ENCODE results near the gene UQCRC1.

UQCRC1 gene

GRCh38 chr3:48629894-48630293 lies 20.4 kb upstream of the UQCRC1 start:
- CTCF ChIA-PET = no interaction called here
- TF ChIP-seq CTCF (IDR thresholded peaks at IDR 0.05; ENCODE audit: control extremely low read depth, extremely low read depth, low read depth, missing control alignments) = no peak
- no peak for DNase-seq (ENCODE audit: extremely low spot score)
- POLR2A ChIA-PET = no interaction called here

GRCh38 chr3:48628277-48629017 lies 19.0 kb upstream of the UQCRC1 start:
- CTCF ChIA-PET = interaction anchor here (1.0 kb wide), 1 partner anchor 15 kb away, joined by 3 read pairs; no protein-coding TSS in a partner anchor

GRCh38 chr3:48625600-48625999 lies 16.2 kb upstream of the UQCRC1 start:
- POLR2A ChIA-PET = no interaction called here
- DNase-seq (ENCODE audit: extremely low spot score) = no peak
- no peak for TF ChIP-seq CTCF (IDR thresholded peaks at IDR 0.05; ENCODE audit: control extremely low read depth, extremely low read depth, low read depth, missing control alignments)
- CTCF ChIA-PET = interaction anchor here (1.2 to 4.4 kb wide), 3 partner anchors 10 to 61 kb away, joined by 4 to 35 read pairs (median 4); partner anchors contain the start of genes NCKIPSD and SLC26A6

More at GRCh38 chr3:48628277-48629017, 19.0 kb upstream of the UQCRC1 start:
- no peak for TF ChIP-seq CTCF (IDR thresholded peaks at IDR 0.05; ENCODE audit: control extremely low read depth, extremely low read depth, low read depth, missing control alignments)
- POLR2A ChIA-PET = no interaction called here
- DNase-seq (ENCODE audit: extremely low spot score) = no peak

- CTCF ChIA-PET = interaction anchor here (1.0 to 4.4 kb wide), 4 partner anchors 10 to 61 kb away, joined by 3 to 35 read pairs (median 8); partner anchors contain the start of genes NCKIPSD, SLC26A6 and UQCRC1
- DNase-seq (ENCODE audit: extremely low spot score) = no peak
- no peak for TF ChIP-seq CTCF (IDR thresholded peaks at IDR 0.05; ENCODE audit: control extremely low read depth, extremely low read depth, low read depth, missing control alignments)
- POLR2A ChIA-PET = no interaction called here
Measured at GRCh38 chr3:48624767-48625166, 15.3 kb upstream of the UQCRC1 start.

GRCh38 chr3:48623851-48624547 lies 14.6 kb upstream of the UQCRC1 start:
- TF ChIP-seq CTCF (IDR thresholded peaks at IDR 0.05; ENCODE audit: control extremely low read depth, extremely low read depth, low read depth, missing control alignments) = no peak
- no peak for DNase-seq (ENCODE audit: extremely low spot score)
- ChIA-PET POLR2A (interaction anchor here (1.2 kb wide), 1 partner anchor 12 kb away, joined by 4 read pairs; the partner anchor contains the start of gene SLC26A6), CTCF (interaction anchor here (0.9 to 4.4 kb wide), 6 partner anchors 11 to 223 kb away, joined by 3 to 35 read pairs (median 4); partner anchors contain the start of genes PFKFB4, SLC26A6 and UQCRC1)

GRCh38 chr3:48621461-48621869 lies 12.0 kb upstream of the UQCRC1 start, which contains the start of gene TMEM89:
TSS of gene TMEM89 (minus strand) at chr3:48621769. CDS start at chr3:48621756, 13 bp downstream.
- POLR2A ChIA-PET = no interaction called here
- no peak for TF ChIP-seq CTCF (IDR thresholded peaks at IDR 0.05; ENCODE audit: control extremely low read depth, extremely low read depth, low read depth, missing control alignments)
- no peak for DNase-seq (ENCODE audit: extremely low spot score)
- CTCF ChIA-PET = no interaction called here

Measured in GM10248 (cell line).